Cardiac septum (tissue), 1 donor: ENCODE results near the gene HUS1. TPM values are rescaled to one million over a fixed set of nuclear protein-coding genes. Genes with fewer than 3 reads are reported as not detected.
"Not testable (repeated sequence)": the region's sequence is repeated elsewhere in the genome, so short reads cannot be mapped to it uniquely, and the experiment has no call there.

ENCODE experiments used
- DNase-seq: peaks from one replicate; pipeline ENCODE4 v3.0.0-alpha.2; 2020; ENCODE audit warnings: low spot score
- intact Hi-C: fragments of 100-400 bp; cut with DNase I; formaldehyde crosslinking; loops from one replicate; pipeline ENCODE4 v1.14.0; 2022
- total RNA-seq: library from RNA; stranded (reverse); fragmentation: NEBNext Ultra II Directional; extraction: Animal tissue kit (Norgen Biotek cat#: 25700); gene quantifications from one replicate; pipeline ENCODE4 v1.2.1, GENCODE V29; 2021
- donor health status: DM: no; HTN: no; CAD: no.

Gene HUS1
- total RNA-seq, 1 donor from 2014 or later = 24.1 TPM

DNA sequence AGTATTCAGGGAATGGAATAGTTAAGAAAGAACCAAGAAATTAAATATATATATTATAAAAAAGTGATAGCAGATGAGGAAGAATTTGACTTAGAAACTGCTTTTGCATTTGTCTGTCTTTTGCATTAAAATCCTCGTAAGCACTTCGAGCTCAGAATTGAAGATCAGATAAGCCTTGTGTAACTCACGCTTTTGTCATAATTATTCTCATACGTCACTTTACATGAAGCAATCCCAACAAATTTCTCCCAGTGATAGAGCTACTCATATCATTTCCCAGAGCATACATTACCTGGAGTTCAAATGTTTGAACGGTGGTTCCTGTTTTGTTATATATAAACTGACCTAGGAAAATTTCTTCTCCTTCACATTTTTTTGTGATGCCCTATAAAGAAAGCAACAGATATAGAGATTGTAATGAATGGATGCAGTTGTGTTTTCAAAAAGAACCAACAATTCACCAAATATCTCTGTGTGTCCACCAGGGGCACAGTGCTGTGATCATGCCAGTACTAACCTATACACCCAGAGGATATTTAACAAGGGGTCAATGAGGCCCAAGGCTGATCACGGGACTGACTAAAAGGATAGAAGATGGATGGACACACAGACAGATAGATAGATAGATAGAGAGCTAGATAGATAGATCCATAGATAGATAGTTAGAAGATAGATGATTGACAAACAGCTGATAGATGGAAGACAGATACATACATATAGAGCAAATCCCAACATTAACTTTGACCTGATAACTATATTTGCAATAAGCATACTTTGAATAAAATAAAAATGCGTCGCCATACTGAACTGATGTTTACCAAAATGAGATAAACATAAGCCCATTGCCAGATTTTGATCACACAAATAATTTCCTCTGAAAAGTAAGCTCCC lies 9.3 kb upstream of the HUS1 start:
- DNase-seq = no peak
- intact Hi-C loops = no loop called here

DNA sequence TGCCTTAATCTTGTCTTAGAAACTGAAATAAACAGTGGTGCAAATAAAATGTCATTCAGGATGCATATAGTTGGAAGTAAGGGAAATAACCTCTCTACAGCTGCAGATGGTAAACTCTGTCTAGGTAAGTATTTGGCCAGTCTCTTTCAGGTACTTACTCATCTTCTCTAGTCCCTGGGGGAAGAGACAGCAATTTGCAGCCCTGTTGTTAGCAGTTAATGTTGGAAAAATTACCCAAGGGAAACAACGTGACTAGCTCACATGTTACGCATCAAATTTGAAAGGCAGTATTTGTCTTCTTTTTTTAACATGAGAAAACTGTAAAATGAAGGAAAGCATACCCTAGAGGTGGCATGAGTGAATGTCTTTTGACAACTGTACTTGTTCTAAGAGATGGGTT lies 3.2 kb upstream of the HUS1 start:
- intact Hi-C loops = no loop called here

DNA sequence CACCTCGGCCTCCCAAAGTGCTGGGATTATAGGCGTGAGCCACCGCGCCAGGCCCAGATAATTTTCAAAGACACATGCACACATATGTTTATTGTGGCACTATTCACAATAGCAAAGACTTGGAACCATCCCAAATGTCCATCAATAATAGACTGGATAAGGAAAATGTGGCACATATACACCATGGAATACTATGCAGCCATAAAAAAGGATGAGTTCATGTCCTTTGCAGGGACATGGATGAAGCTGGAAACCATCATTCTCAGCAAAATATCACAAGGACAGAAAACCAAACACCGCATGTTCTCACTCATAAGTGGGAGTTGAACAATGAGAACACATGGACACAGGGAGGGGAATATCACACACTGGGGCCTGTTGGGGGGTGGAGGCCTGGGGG lies 1.2 kb upstream of the HUS1 start:
- intact Hi-C loops = not testable (repeated sequence)

More for the DNA sequence above, 3.2 kb upstream of the HUS1 start:
- no peak for DNase-seq

DNA sequence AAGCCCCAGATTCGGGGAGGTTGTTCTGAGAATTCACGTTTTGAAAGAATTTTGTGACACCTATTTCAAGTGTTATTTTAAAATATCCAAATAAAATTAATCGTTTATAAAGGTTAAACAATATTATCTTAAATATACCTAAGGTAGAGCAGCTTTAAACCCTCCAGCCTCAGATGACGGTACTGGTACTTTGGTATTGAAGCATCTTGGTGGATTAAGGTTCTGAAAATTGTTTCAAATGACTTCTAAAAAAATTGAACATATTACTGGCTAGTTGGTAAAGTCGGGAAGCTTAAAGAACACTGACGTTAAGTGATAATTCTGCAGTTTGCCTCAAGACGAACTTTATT lies 392 bp upstream of the HUS1 start:
- intact Hi-C loops = no loop called here
- no peak for DNase-seq

More for the DNA sequence above, 1.2 kb upstream of the HUS1 start:
- not testable (repeated sequence) for DNase-seq

DNA sequence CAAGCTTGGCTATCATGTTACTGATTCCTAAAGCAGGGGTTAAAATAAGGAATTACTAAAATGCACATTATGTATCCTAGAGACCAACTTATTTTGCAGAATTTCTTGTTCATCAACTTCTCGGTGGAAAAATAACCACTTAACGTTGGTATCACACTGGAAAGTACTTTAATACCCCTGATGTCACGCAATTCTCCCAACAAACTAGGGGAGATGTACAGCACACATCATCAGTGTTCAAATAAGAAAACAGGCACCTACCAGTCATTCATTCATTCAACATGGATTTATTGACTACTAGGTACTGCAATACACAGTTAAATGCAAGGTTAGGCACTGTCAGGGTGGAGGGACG lies 648 bp downstream of the HUS1 start:
- intact Hi-C loops = no loop called here
- no peak for DNase-seq

DNA sequence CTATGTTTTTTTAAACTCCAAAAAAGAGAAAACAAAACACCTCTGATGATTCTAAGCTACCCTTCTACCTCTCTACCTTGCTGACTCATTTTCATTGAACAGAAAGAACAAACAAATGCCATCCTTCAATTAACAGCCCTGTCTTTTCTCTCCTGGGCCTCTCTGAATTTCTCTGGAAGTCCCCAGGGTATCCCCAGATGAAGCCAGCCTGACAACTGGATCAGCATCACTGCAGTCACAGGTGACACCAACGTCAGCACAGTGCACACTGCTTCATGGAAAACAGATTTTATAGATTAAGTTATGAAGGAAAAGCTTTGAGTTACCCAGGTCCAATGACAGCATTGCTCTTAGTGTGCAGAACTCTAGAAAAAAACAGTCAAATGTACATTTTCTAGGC lies 5.7 kb downstream of the HUS1 start:
- no peak for DNase-seq
- intact Hi-C loops = no loop called here

DNA sequence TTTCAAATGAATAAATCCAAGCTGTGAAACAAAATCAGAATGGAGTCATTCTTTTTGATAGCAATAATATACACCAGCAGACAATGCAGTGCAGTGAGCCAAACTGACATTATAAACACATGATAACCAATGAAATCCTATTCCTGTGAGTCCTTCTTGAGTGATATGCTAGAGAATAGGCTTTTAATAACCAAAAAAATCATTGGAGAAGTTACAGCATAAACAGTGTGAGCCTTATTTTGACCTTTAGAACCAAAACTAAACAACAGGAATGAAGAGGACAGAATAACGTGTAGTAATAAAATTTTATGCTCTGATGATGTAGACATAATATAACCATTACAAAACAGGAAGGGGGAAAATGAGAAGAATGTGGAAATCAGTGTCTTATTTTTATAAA lies 8.7 kb downstream of the HUS1 start:
- intact Hi-C loops = no loop called here
- no peak for DNase-seq

DNA sequence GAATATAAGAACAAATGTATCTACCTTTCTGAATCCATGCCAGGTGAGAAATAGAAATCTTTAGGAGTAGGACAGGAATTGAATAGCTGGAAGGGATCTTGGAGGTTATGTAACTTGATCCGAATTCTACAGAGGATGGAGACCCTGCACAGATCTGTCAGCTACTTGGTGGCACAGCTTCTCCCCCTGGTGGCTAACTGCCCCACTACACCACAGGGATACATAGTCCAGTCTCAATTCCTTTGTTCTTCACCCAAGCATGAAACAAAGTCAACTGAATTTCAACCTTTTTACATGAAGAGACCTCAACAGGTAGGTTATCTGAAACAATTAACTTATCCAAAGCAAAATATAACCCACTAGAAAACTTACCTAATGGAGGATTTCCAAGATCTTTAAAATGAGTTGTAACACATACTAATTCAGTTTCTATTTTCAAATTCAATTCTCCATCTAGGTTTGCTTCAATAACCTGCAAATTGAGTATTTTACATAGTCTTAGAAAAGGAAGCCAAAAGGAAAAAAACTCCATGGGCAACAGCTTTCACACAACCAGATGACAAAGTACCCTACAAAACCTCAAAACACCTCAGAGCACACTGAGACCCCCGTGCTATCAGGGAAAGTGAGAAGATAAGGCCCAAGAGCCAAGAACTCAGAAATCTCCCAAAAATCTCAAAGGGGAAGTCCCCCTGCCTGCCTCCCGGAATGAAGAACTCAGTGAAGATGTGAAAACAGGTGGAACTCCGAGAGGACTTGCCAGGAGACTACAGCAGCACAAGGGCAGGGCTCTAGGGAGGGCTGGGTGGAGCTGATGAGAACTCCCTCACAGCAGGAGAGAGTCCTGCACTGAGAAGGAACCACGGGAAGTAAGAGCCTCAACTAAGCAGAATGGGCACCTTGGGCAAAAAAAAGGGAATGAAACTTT lies 10.3 kb downstream of the HUS1 start:
- no peak for DNase-seq
- intact Hi-C loops = loop anchor here (2.0 kb wide), 1 partner anchor 24 kb away; no protein-coding TSS in a partner anchor

DNA sequence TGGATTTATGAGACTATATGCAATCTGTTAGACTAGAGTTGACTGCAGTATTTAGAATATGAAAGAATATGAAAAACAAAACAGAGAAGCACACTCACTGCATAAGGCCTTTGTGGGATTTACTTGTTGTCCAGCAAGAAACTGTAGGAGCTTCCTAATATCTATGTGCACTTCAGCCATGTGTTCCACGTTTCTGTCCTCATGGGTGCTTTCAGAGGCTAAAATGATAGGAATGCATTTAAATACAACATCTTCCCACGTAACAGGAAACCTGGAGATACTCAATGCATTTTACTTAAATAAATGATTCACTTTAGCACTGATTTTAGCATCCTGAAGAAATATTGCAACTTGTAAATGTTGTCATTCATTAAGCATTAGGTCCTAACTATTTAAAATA lies 11.7 kb downstream of the HUS1 start:
- DNase-seq = no peak
- intact Hi-C loops = loop anchor here (2.0 kb wide), 1 partner anchor 23 kb away; no protein-coding TSS in a partner anchor

DNA sequence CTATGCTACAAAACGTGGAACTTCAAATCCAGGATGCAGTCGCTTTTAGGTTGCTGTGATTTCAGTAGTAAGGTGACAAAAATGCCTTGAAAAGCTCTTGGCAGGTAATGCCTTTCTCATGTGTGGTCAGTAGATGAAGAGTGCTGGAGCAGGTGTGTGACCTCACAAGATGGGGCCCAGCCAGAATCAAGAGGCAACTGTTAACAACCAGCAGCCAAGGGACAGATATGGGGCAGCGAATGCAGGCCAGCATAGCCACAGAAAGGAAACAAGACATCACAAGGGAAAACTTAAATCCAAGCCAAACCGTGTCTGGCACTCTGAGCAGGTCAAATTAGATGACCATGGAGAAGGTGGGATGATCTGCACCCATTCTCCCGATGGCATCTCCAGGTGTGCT lies 12.3 kb downstream of the HUS1 start:
- DNase-seq = no peak
- intact Hi-C loops = no loop called here

DNA sequence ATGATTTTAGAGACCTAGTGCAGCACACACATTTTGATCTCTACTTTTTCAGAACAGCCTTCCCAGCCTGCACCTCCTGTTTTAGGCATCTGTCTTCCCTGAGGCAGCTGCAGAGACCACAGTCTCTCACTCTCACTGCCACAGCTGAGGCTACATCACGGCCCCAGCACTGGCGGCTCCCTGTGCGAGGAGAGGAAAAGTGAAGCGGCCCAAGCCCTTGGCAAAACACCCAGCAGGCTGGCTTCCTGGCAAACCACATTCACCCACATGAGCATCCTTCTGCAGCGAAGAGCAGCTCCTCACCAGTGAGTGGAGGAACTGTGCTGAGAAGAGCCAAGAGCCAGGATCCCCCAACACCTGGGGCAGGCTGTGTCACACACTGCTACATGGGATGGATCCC lies 14.0 kb downstream of the HUS1 start:
- intact Hi-C loops = no loop called here

DNA sequence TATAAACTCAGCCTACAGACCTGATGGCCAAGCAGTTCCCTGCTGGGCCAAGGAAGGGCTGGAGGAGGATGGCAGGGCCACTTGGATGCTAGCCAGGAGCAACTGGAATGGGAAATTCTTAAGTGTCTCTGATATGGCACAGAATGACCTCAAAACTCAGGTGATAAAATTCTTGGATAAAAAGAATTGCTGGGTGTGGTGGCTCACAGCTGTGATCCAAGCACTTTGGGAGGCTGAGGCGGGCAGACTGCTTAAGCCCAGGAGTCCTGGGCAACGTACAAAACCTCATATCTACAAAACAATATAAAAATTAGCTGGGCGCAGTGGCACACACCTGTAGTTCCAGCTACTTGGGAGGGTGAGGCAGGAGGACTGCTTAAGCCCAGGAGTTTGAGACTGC lies 17.2 kb downstream of the HUS1 start:
- intact Hi-C loops = no loop called here
- DNase-seq = no peak

More for the DNA sequence above, 14.0 kb downstream of the HUS1 start:
- DNase-seq = no peak

DNA sequence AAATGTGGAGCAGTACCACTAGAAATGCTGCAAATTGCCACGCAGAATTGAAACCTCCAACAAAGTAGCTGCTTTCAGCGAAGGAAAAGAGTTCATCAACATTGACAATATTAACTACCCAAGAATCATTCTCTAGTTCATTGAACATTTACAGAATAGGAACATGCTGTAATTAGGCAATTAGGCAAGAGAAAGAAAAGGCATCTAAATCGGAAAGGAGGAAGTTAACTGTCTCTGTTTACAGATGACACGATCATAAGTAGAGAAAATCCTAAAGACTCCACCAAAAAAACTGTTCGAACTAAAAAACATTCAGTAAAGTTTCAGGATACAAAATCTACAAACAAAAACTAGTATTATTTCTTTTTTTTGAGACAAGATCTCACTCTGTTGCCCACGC lies 22.3 kb downstream of the HUS1 start:
- DNase-seq = no peak
- intact Hi-C loops = no loop called here

DNA sequence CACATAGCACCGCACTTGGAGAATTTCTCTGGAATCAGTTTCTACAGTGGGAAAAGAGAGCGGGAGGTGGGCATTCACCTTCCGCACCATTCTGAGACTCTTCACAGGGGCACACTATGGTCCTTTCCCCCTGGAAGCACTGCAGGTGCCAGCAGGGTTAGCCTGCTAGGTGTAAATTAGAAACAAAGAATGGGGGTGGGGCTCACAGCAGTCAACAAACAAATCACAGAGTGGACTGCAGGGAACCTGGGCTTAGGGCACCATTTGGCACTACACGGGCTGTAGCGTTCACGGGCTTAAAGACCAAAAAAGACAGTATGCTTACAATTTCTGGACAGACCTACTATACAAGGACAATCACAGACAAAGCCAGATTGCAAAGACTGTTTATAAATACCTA lies 23.2 kb downstream of the HUS1 start:
- DNase-seq = no peak
- intact Hi-C loops = no loop called here

DNA sequence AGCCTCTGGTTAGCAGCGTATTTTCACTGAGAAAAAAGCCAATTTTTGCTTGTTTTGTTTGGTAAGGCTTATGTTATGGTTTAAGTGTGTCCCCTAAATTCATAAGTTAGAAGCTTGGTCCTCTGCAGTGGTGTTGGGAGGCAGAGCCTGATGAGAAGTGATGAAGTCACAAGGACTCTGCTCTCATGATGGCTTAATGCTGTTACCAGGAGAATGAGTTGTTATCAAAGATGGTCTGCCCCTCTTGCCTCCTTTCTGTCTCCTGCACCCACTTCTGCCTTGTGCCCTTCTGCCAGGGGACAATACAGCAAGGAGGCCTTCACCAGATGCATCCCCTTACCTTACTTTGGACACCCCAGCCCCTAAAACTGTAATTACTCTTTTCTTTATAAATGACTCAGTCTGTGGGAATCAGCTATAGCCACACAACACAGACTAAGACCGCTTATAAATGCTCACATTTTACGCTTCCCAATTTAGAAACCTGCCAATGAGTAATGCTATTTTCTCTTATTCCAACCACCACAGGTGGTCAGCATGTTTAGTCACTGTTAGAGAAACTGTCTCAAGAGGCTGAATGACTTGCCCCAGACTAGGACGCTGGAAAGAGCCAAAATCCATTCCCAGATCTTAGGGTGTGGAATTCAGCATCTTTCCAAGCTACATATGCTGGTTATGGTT lies 25.0 kb downstream of the HUS1 start:
- intact Hi-C loops = no loop called here
- no peak for DNase-seq

DNA sequence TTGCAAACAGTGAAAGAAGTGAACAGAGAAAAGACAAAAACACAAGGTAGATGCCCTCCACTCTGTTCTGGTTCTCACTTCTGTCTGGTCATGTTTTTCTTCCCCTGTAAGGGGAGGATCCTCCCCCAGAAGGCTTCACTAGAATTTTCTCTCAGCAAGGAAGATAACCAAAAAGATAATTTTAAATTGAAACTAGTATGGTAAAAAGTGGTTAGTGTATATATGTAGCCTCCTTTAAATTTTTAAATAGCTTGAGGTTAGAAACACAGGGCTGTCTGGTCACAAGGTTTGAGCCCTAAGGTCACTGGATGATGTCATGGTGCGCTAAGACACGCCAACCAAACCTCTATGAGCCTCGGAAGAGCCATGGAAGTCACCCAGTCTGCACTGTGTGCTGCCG lies 25.6 kb downstream of the HUS1 start:
- no peak for DNase-seq
- intact Hi-C loops = no loop called here

DNA sequence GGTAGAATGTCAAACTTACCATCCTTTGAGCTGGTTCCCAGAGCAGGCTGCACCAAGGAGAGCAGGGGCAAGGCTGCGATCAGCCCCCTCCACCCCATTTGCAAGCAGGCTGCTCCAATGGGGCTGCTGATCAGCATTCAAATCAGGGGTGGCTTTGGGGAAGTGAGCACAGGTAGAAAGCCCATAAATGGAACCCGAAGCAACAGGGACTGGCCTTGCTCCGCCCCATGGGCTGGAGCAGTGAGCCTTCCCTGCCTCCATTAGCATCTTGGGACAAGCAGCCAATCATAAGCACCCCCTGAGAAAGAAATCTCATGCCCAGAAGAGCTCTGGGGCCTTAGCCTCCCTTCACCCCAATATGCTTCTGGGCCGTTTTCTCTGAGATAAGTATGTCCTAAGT lies 27.2 kb downstream of the HUS1 start:
- DNase-seq = no peak
- intact Hi-C loops = no loop called here

DNA sequence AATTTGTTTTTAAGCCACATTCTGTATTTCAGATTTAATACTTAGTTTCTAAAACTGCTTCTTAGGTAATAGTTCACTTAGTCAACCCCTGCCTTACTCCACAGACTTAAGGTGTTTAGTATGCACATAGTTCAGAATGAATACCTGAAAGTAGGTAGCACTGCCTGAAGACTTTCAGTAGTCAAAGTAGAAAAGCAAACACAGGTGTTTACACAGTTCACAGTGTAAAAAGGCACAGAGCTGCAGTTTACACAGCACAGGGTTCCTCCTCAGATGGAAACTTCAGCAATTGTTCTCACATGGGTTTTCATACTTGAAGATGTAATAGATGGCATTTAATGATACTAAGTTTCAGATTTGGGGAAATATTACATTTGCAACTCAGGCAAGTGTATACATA lies 28.0 kb downstream of the HUS1 start:
- DNase-seq = no peak
- intact Hi-C loops = no loop called here

DNA sequence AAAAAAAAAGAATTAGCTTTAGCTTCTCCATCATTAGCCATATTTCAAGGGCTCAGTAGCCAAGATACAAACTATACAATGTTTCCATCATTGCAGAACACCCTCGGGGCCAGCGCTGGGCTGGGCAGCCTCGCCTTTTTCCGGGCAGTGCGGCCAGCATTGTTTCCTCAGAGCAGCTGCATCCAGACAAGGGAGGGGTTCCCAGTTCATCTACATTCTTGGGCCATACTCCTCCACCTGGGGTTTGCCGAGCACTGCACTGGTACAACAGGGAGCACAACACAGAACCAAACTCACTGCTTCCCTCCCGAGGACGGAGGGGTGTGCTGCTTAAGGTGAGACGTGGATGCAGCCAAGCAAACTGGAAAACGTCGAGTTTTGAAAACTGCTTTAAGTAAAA lies 28.7 kb downstream of the HUS1 start:
- no peak for DNase-seq
- intact Hi-C loops = no loop called here

DNA sequence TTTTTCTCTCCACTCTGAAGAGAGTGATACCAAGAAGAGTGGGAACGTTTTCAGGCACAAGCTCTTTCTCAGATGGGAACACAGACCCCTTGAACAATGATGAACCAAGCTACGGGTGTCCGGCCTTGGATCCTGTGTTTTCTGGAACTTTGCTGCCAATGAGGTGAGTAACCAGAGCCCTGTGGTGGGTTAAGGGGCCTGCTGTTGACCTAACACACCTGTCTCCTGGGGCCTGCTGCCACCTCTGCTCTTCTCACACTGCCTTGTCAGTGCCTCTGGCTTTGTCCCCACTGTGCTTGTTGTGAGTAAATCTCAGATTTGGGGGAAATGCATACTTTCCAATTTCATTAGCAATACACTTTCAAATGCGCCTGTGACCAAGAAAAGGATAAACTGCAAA lies 29.7 kb downstream of the HUS1 start:
- DNase-seq = no peak
- intact Hi-C loops = no loop called here
